WTC11 (cell line): ENCODE results near the gene SIGLEC11. TPM values are rescaled to one million over a fixed set of nuclear protein-coding genes. Genes with fewer than 3 reads are reported as not detected.

Source experiments
- ATAC-seq: fragments of 200-7000 bp; cut with Tn5 transposase; 2 replicates; pipeline ENCODE4 v1.10.0; 2021; ENCODE audit warnings: mild to moderate bottlenecking, moderate library complexity
- CTCF ChIA-PET: fragments of 300-600 bp; sonication (Branson Sonifier 250); formaldehyde crosslinking; loops from one replicate; lab custom pipeline; 2021; ENCODE audit warnings: antibody characterized with exemption; lab: Charles Lee
- POLR2A ChIA-PET: fragments of 350-600 bp; sonication (Branson Sonifier 250); formaldehyde crosslinking; loops from one replicate; lab custom pipeline; 2021; ENCODE audit warnings: antibody characterized with exemption; lab: Charles Lee
- DNase-seq: peaks from one replicate; pipeline ENCODE4 v3.0.0; 2021; ENCODE audit warnings: low spot score
- H3K27ac Mint-ChIP-seq: 2 replicates; pipeline ENCODE4 v1.8.0; 2021; ENCODE audit warnings: mixed read lengths
- H3K27me3 Mint-ChIP-seq: 2 replicates; pipeline ENCODE4 v1.8.0; 2021; ENCODE audit warnings: low read depth, mild to moderate bottlenecking, moderate library complexity, mixed read lengths
- H3K36me3 Mint-ChIP-seq: 2 replicates; pipeline ENCODE4 v1.8.0; 2021; ENCODE audit warnings: mixed read lengths
- H3K4me1 Mint-ChIP-seq: 2 replicates; pipeline ENCODE4 v1.8.0; 2022; ENCODE audit warnings: mixed read lengths
- H3K4me3 Mint-ChIP-seq: 2 replicates; pipeline ENCODE4 v1.8.0; 2021; ENCODE audit warnings: mild to moderate bottlenecking, moderate library complexity, mixed read lengths
- H3K9me3 Mint-ChIP-seq: 2 replicates; pipeline ENCODE4 v1.8.0; 2021; ENCODE audit warnings: mixed read lengths
- ARID4B ChIP-seq: sonication (generic); formaldehyde crosslinking; IDR thresholded peaks from 2 replicates; pipeline ENCODE4 v1.8.0; 2023; ENCODE audit warnings: missing genetic modification reagents, mild to moderate bottlenecking, borderline replicate concordance
- CREM ChIP-seq: sonication (generic); formaldehyde crosslinking; IDR thresholded peaks from 2 replicates; pipeline ENCODE4 v1.8.1; 2022; ENCODE audit warnings: mild to moderate bottlenecking, missing genetic modification reagents, moderate library complexity
- E2F5 ChIP-seq: sonication (generic); formaldehyde crosslinking; IDR thresholded peaks from 2 replicates; pipeline ENCODE4 v1.8.1; 2022; ENCODE audit warnings: mild to moderate bottlenecking, moderate library complexity, missing genetic modification reagents
- FOXP4 ChIP-seq: sonication (generic); formaldehyde crosslinking; IDR thresholded peaks from 2 replicates; pipeline ENCODE4 v1.8.0; 2022; ENCODE audit warnings: mild to moderate bottlenecking, missing genetic modification reagents
- GRHL2 ChIP-seq: fragments of 250-450 bp; sonication (Bioruptor Pico); IDR thresholded peaks from 2 replicates; pipeline ENCODE4 v1.8.0; 2022; ENCODE audit warnings: mild to moderate bottlenecking, moderate library complexity; ENCODE audit not compliant: insufficient replicate concordance, severe bottlenecking
- JUN ChIP-seq: sonication (generic); formaldehyde crosslinking; IDR thresholded peaks from 2 replicates; pipeline ENCODE4 v1.8.0; 2023; ENCODE audit warnings: mild to moderate bottlenecking, missing genetic modification reagents
- PRDM15 ChIP-seq: sonication (generic); formaldehyde crosslinking; IDR thresholded peaks from 2 replicates; pipeline ENCODE4 v1.8.0; 2022; ENCODE audit warnings: missing genetic modification reagents
- PRRX2 ChIP-seq: fragments of 250-450 bp; sonication (Bioruptor Pico); IDR thresholded peaks from 2 replicates; pipeline ENCODE4 v1.8.0; 2021; ENCODE audit warnings: mild to moderate bottlenecking
- SOX15 ChIP-seq: fragments of 250-450 bp; sonication (Bioruptor Pico); IDR thresholded peaks from 2 replicates; pipeline ENCODE4 v1.9.0; 2021; ENCODE audit warnings: mild to moderate bottlenecking
- ZNF219 ChIP-seq: sonication (generic); formaldehyde crosslinking; IDR thresholded peaks from 2 replicates; pipeline ENCODE4 v1.8.0; 2023; ENCODE audit warnings: missing genetic modification reagents, mild to moderate bottlenecking, borderline replicate concordance
- ZNF317 ChIP-seq: sonication (generic); formaldehyde crosslinking; IDR thresholded peaks from 2 replicates; pipeline ENCODE4 v1.8.1; 2023; ENCODE audit warnings: low read depth, mild to moderate bottlenecking, moderate library complexity, missing genetic modification reagents, borderline replicate concordance
- total RNA-seq: library from RNA; stranded (reverse); gene quantifications from 3 replicates; pipeline ENCODE4 v1.2.3, GENCODE V29; 2021
- TF ChIP-seq, protein P1 (sequence below): sonication (generic); formaldehyde crosslinking; IDR thresholded peaks from 2 replicates; pipeline ENCODE4 v1.8.1; 2023; ENCODE audit warnings: mild to moderate bottlenecking, missing genetic modification reagents
- TF ChIP-seq, protein P2 (sequence below): fragments of 250-450 bp; sonication (Bioruptor Pico); IDR thresholded peaks from 2 replicates; pipeline ENCODE4 v1.9.0; 2021; ENCODE audit warnings: mild to moderate bottlenecking

Gene SIGLEC11
- total RNA-seq, 1 experiment from 2014 or later: not detected

GRCh38 chr19:49983645-49984229, 22.8 kb upstream of the SIGLEC11 start (continued):
- TF ChIP-seq, protein P1, sequence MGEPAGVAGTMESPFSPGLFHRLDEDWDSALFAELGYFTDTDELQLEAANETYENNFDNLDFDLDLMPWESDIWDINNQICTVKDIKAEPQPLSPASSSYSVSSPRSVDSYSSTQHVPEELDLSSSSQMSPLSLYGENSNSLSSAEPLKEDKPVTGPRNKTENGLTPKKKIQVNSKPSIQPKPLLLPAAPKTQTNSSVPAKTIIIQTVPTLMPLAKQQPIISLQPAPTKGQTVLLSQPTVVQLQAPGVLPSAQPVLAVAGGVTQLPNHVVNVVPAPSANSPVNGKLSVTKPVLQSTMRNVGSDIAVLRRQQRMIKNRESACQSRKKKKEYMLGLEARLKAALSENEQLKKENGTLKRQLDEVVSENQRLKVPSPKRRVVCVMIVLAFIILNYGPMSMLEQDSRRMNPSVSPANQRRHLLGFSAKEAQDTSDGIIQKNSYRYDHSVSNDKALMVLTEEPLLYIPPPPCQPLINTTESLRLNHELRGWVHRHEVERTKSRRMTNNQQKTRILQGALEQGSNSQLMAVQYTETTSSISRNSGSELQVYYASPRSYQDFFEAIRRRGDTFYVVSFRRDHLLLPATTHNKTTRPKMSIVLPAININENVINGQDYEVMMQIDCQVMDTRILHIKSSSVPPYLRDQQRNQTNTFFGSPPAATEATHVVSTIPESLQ (CRISPR knock-in tag): no peak

GRCh38 chr19:49981603-49982593, 20.9 kb upstream of the SIGLEC11 start:
- DNase-seq (no peak), ATAC-seq (no peak)
- Mint-ChIP-seq H3K4me3 (no peak overlapping the region), H3K4me1 (no peaks in the 10 kb centered on the region), H3K27ac (no peak overlapping the region), H3K27me3 (no peaks in the 10 kb centered on the region), H3K36me3 (0 out of 2 replicates have a peak, but pooled peaks cover 2% of the 10 kb centered on the region), H3K9me3 (no peaks in the 10 kb centered on the region)
- ChIA-PET POLR2A (no interaction called here), CTCF (interaction anchor here (0.7 to 2.9 kb wide), 6 partner anchors 10 to 46 kb away, joined by 3 to 41 read pairs (median 6); no protein-coding TSS in a partner anchor)
- TF ChIP-seq ARID4B (CRISPR knock-in tag) (no peak), SOX15 (no peak), ZNF317 (CRISPR knock-in tag) (no peak), E2F5 (no peak), FOXP4 (CRISPR knock-in tag) (no peak), JUN (CRISPR knock-in tag) (no peak)

GRCh38 chr19:49978324-49978723, 17.4 kb upstream of the SIGLEC11 start:
- CTCF ChIA-PET: interaction anchor here (0.9 to 1.3 kb wide), 2 partner anchors 41 to 87 kb away, joined by 3 to 5 read pairs; no protein-coding TSS in a partner anchor
- Mint-ChIP-seq H3K4me1 (no peaks in the 10 kb centered on the region), H3K4me3 (no peak overlapping the region), H3K36me3 (0 out of 2 replicates have a peak, but pooled peaks cover 2% of the 10 kb centered on the region), H3K9me3 (no peaks in the 10 kb centered on the region), H3K27ac (no peak overlapping the region), H3K27me3 (no peaks in the 10 kb centered on the region)
- DNase-seq: no peak
- TF ChIP-seq ZNF219 (no peak), PRDM15 (no peak), GRHL2 (no peak), CREM (CRISPR knock-in tag) (no peak), PRRX2 (CRISPR knock-in tag) (no peak), E2F5 (no peak)
- TF ChIP-seq, protein P2, sequence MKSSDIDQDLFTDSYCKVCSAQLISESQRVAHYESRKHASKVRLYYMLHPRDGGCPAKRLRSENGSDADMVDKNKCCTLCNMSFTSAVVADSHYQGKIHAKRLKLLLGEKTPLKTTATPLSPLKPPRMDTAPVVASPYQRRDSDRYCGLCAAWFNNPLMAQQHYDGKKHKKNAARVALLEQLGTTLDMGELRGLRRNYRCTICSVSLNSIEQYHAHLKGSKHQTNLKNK (CRISPR knock-in tag): no peak
- ATAC-seq: no peak
- POLR2A ChIA-PET: no interaction called here
